ENCODE results near the gene FUT8.

- no peak for TF ChIP-seq CTCF (IDR thresholded peaks at IDR 0.05)
- TF ChIP-seq IRF3 (IDR thresholded peaks at IDR 0.05; ENCODE audit: low read depth, low read length): no peak
- TF ChIP-seq RXRA (IDR thresholded peaks at IDR 0.05; ENCODE audit: borderline replicate concordance, low read depth): no peak
- TF ChIP-seq FOSL2 (IDR thresholded peaks at IDR 0.05; ENCODE audit: borderline replicate concordance, low read depth): no peak
- TF ChIP-seq SIN3A (IDR thresholded peaks at IDR 0.05; ENCODE audit: borderline replicate concordance, low read depth, low read length): no peak
- TF ChIP-seq EP300 (IDR thresholded peaks at IDR 0.05; ENCODE audit: borderline replicate concordance in 1 of 2, low read depth in 1 of 2, low read length in 1 of 2): no peak
Observed at GRCh38 chr14:65594153-65594881, 181.8 kb downstream of the FUT8 start.
